GM12801 (cell line): ENCODE results near the gene ASH1L.

Experiments used
- CTCF ChIP-seq: IDR thresholded peaks from one replicate; pipeline ENCODE4 v1.5.1; 2011; ENCODE audit warnings: control low read depth; ENCODE audit not compliant: insufficient read length; ENCODE audit errors: extremely low read depth

The ASH1L gene

GRCh38 chr1:155379180-155379579 is 183.4 kb downstream of the ASH1L start:
- no peak for TF ChIP-seq CTCF

- no peak for TF ChIP-seq CTCF
Observed at GRCh38 chr1:155360051-155360450, 202.6 kb downstream of the ASH1L start.

GRCh38 chr1:155352631-155353030 is 210.0 kb downstream of the ASH1L start:
- TF ChIP-seq CTCF: no peak

- TF ChIP-seq CTCF: no peak
Observed at GRCh38 chr1:155342842-155343241, 219.8 kb downstream of the ASH1L start.

GRCh38 chr1:155339515-155340097 is 223.0 kb downstream of the ASH1L start:
- TF ChIP-seq CTCF: no peak

GRCh38 chr1:155334962-155335361 is 227.6 kb downstream of the ASH1L start:
- TF ChIP-seq CTCF: no peak

- TF ChIP-seq CTCF: no peak
Observed at GRCh38 chr1:155329980-155330598, 232.5 kb downstream of the ASH1L start.
